ENCODE data around the gene FASN. TPM values are rescaled to one million over a fixed set of nuclear protein-coding genes. Genes with fewer than 3 reads are reported as not detected.

FASN gene
- polyA plus RNA-seq, 1 experiment, result 11.3 TPM

GRCh38 chr17:82030470-82031302 lies 67.3 kb downstream of the FASN start:
- H3K4me3 ChIP-seq (ENCODE audit: low read depth, low read length), result peak overlapping the region; percentile 47
- no peak for DNase-seq (ENCODE audit: low read depth)
- POLR2A ChIA-PET, result interaction anchor here (0.6 to 0.9 kb wide), 2 partner anchors 135 to 199 kb away, joined by 4 read pairs; partner anchors contain the start of gene SLC16A3
- H3K36me3 ChIP-seq (ENCODE audit: control insufficient read depth, insufficient read depth, low read length), result peaks cover 4% of the 10 kb centered on the region
- TF ChIP-seq, protein P1, sequence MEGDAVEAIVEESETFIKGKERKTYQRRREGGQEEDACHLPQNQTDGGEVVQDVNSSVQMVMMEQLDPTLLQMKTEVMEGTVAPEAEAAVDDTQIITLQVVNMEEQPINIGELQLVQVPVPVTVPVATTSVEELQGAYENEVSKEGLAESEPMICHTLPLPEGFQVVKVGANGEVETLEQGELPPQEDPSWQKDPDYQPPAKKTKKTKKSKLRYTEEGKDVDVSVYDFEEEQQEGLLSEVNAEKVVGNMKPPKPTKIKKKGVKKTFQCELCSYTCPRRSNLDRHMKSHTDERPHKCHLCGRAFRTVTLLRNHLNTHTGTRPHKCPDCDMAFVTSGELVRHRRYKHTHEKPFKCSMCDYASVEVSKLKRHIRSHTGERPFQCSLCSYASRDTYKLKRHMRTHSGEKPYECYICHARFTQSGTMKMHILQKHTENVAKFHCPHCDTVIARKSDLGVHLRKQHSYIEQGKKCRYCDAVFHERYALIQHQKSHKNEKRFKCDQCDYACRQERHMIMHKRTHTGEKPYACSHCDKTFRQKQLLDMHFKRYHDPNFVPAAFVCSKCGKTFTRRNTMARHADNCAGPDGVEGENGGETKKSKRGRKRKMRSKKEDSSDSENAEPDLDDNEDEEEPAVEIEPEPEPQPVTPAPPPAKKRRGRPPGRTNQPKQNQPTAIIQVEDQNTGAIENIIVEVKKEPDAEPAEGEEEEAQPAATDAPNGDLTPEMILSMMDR (IDR thresholded peaks at IDR 0.05; ENCODE audit: insufficient read depth, low read depth, low read length), result peak; percentile 91
- CTCF ChIA-PET, result interaction anchor here (0.6 to 4.8 kb wide), 50 partner anchors 8 to 522 kb away, joined by 3 to 101 read pairs (median 4); partner anchors contain the start of genes CENPX, GPS1, NOTUM and RFNG
- no peaks in the 10 kb centered on the region for H3K27me3 ChIP-seq (ENCODE audit: control insufficient read depth, insufficient read depth, low read length)

- no peak for DNase-seq (ENCODE audit: low read depth)
- Histone ChIP-seq H3K36me3 (ENCODE audit: control insufficient read depth, insufficient read depth, low read length) (peaks cover 4% of the 10 kb centered on the region), H3K27me3 (ENCODE audit: control insufficient read depth, insufficient read depth, low read length) (no peaks in the 10 kb centered on the region), H3K4me3 (ENCODE audit: low read depth, low read length) (no peak overlapping the region)
- CTCF ChIA-PET, result interaction anchor here (0.5 to 4.8 kb wide), 37 partner anchors 9 to 387 kb away, joined by 3 to 101 read pairs (median 6); partner anchors contain the start of genes CENPX, GPS1, NOTUM and RFNG
- POLR2A ChIA-PET, result interaction anchor here (0.6 to 0.9 kb wide), 2 partner anchors 135 to 199 kb away, joined by 4 read pairs; partner anchors contain the start of gene SLC16A3
- TF ChIP-seq, protein P1 (IDR thresholded peaks at IDR 0.05; ENCODE audit: insufficient read depth, low read depth, low read length), result no peak
These were observed 68.0 kb downstream of the FASN start for GRCh38 chr17:82029990-82030469.

- H3K4me3 ChIP-seq (ENCODE audit: low read depth, low read length), result no peak overlapping the region
- POLR2A ChIA-PET, result no interaction called here
These were observed 68.6 kb downstream of the FASN start for GRCh38 chr17:82029391-82029790.

GRCh38 chr17:82028966-82029365 lies 69.1 kb downstream of the FASN start:
- TF ChIP-seq, protein P1 (IDR thresholded peaks at IDR 0.05; ENCODE audit: insufficient read depth, low read depth, low read length), result no peak
- Histone ChIP-seq H3K36me3 (ENCODE audit: control insufficient read depth, insufficient read depth, low read length) (peaks cover 4% of the 10 kb centered on the region), H3K27me3 (ENCODE audit: control insufficient read depth, insufficient read depth, low read length) (no peaks in the 10 kb centered on the region), H3K4me3 (ENCODE audit: low read depth, low read length) (no peak overlapping the region)
- CTCF ChIA-PET, result interaction anchor here (0.6 to 4.8 kb wide), 8 partner anchors 8 to 133 kb away, joined by 3 to 101 read pairs (median 10); partner anchors contain the start of genes CENPX, DCXR and NOTUM
- POLR2A ChIA-PET, result no interaction called here
- DNase-seq (ENCODE audit: low read depth), result no peak

More at GRCh38 chr17:82029391-82029790, 68.6 kb downstream of the FASN start:
- TF ChIP-seq, protein P1 (IDR thresholded peaks at IDR 0.05; ENCODE audit: insufficient read depth, low read depth, low read length), result no peak
- Histone ChIP-seq H3K27me3 (ENCODE audit: control insufficient read depth, insufficient read depth, low read length) (no peaks in the 10 kb centered on the region), H3K36me3 (ENCODE audit: control insufficient read depth, insufficient read depth, low read length) (peaks cover 4% of the 10 kb centered on the region)
- CTCF ChIA-PET, result interaction anchor here (0.6 to 4.8 kb wide), 13 partner anchors 8 to 213 kb away, joined by 3 to 101 read pairs (median 7); partner anchors contain the start of genes CENPX, DCXR, GPS1 and NOTUM
- no peak for DNase-seq (ENCODE audit: low read depth)

Other genes starting within 250 kb of the FASN start
- 122 and 175 TPM in 2 replicates for gene P4HB, start 237.7 kb downstream of the FASN start, polyA plus RNA-seq (2011; rRNA removed)
- gene ARHGDIA, start 226.9 kb downstream of the FASN start, polyA plus RNA-seq (2011; rRNA removed), result 74.8 and 163 TPM in 2 replicates
- 74.8 and 83.4 TPM in 2 replicates for gene ALYREF, start 206.7 kb downstream of the FASN start, polyA plus RNA-seq (2011; rRNA removed)
- 227 and 290 TPM in 2 replicates for gene ANAPC11, start 206.5 kb downstream of the FASN start, polyA plus RNA-seq (2011; rRNA removed)
- 0.21 and 0.38 TPM in 2 replicates for gene NPB, start 196.0 kb downstream of the FASN start, polyA plus RNA-seq (2011; rRNA removed)
- 24.5 and 44.2 TPM in 2 replicates for gene PCYT2, start 186.8 kb downstream of the FASN start, polyA plus RNA-seq (2011; rRNA removed)
- 5.2 and 8.4 TPM in 2 replicates for gene SIRT7, start 180.1 kb downstream of the FASN start, polyA plus RNA-seq (2011; rRNA removed)
- 12.2 and 20.6 TPM in 2 replicates for gene MAFG, start 170.5 kb downstream of the FASN start, polyA plus RNA-seq (2011; rRNA removed)
- 156 and 245 TPM in 2 replicates for gene PYCR1, start 160.9 kb downstream of the FASN start, polyA plus RNA-seq (2011; rRNA removed)
- gene MYADML2, start 151.0 kb downstream of the FASN start, polyA plus RNA-seq (2011; rRNA removed), result not detected in 2 replicates
- gene NOTUM, start 137.0 kb downstream of the FASN start, polyA plus RNA-seq (2011; rRNA removed), result 0.06 TPM in 1 of 2 replicates, not detected in the other
- gene ASPSCR1, start 120.6 kb downstream of the FASN start, polyA plus RNA-seq (2011; rRNA removed), result 12.0 and 15.4 TPM in 2 replicates
- 40.4 and 57.0 TPM in 2 replicates for gene CENPX, start 75.4 kb downstream of the FASN start, polyA plus RNA-seq (2011; rRNA removed)
- 4.1 and 6.0 TPM in 2 replicates for gene LRRC45, start 74.9 kb downstream of the FASN start, polyA plus RNA-seq (2011; rRNA removed)
- 7.5 and 11.5 TPM in 2 replicates for gene RAC3, start 66.6 kb downstream of the FASN start, polyA plus RNA-seq (2011; rRNA removed)
- gene DCXR, start 60.5 kb downstream of the FASN start, polyA plus RNA-seq (2011; rRNA removed), result 42.7 and 66.0 TPM in 2 replicates
- 15.8 and 23.7 TPM in 2 replicates for gene RFNG, start 46.4 kb downstream of the FASN start, polyA plus RNA-seq (2011; rRNA removed)
- gene GPS1, start 46.3 kb downstream of the FASN start, polyA plus RNA-seq (2011; rRNA removed), result 79.7 and 131 TPM in 2 replicates
- gene DUS1L, start 32.4 kb downstream of the FASN start, polyA plus RNA-seq (2011; rRNA removed), result 22.1 and 47.6 TPM in 2 replicates
- gene CCDC57, start 114.6 kb upstream of the FASN start, polyA plus RNA-seq (2011; rRNA removed), result 11.6 and 15.4 TPM in 2 replicates
- 152 and 338 TPM in 2 replicates for gene SLC16A3, start 130.8 kb upstream of the FASN start, polyA plus RNA-seq (2011; rRNA removed)
- gene CSNK1D, start 175.5 kb upstream of the FASN start, polyA plus RNA-seq (2011; rRNA removed), result 57.6 and 118 TPM in 2 replicates
- 0.06 and 0.22 TPM in 2 replicates for gene CD7, start 219.4 kb upstream of the FASN start, polyA plus RNA-seq (2011; rRNA removed)
- gene SECTM1, start 235.5 kb upstream of the FASN start, polyA plus RNA-seq (2011; rRNA removed), result 18.9 and 34.4 TPM in 2 replicates